ENCODE measurements around the gene LMTK2.
"Not testable (repeated sequence)": the region's sequence is repeated elsewhere in the genome, so short reads cannot be mapped to it uniquely, and the experiment has no call there.

Gene LMTK2

DNA sequence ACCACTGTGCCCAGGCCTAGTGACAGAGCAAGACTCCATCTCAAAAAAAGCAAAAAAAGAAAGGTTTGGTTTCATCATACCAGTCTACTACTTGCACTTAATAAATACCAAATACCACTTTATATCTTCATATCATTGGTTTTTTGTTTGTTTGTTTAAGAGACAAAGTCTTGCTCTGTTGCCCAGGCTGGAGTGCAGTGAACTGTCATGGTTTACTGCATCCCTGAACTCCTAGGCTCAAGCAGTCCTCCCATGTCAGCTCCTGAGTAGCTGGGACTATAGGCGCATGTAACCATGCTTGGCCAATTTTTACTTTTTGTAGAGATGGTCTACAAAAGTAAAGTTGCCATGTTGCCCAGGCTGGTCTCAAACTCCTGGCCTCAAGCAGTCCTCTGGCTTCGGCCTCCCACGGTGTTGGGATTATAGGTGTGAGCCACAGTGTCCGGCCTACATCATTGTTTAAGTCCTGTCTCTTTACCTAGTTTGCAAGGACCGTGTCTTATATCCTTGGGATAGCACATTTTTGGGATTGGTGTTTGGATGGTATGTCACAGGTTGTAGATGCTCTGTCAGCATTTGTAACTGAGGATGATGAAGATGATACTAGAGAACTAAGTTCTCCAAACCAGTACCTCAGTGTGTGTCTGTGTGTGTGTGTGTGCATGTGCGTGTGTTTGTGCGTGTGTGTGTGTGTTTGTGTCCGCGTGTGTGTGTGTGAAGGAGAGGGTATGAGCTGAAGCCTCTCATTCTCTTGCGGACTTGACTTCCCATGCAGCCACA lies 9.3 kb downstream of the LMTK2 start:
- no peak overlapping the region for H3K4me3 ChIP-seq (ENCODE audit: low read depth, low read length)
- TF ChIP-seq, protein P1, sequence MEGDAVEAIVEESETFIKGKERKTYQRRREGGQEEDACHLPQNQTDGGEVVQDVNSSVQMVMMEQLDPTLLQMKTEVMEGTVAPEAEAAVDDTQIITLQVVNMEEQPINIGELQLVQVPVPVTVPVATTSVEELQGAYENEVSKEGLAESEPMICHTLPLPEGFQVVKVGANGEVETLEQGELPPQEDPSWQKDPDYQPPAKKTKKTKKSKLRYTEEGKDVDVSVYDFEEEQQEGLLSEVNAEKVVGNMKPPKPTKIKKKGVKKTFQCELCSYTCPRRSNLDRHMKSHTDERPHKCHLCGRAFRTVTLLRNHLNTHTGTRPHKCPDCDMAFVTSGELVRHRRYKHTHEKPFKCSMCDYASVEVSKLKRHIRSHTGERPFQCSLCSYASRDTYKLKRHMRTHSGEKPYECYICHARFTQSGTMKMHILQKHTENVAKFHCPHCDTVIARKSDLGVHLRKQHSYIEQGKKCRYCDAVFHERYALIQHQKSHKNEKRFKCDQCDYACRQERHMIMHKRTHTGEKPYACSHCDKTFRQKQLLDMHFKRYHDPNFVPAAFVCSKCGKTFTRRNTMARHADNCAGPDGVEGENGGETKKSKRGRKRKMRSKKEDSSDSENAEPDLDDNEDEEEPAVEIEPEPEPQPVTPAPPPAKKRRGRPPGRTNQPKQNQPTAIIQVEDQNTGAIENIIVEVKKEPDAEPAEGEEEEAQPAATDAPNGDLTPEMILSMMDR (IDR thresholded peaks at IDR 0.05; ENCODE audit: low read depth, low read length, missing control alignments): no peak
- no peak for DNase-seq (ENCODE audit: low read depth)

DNA sequence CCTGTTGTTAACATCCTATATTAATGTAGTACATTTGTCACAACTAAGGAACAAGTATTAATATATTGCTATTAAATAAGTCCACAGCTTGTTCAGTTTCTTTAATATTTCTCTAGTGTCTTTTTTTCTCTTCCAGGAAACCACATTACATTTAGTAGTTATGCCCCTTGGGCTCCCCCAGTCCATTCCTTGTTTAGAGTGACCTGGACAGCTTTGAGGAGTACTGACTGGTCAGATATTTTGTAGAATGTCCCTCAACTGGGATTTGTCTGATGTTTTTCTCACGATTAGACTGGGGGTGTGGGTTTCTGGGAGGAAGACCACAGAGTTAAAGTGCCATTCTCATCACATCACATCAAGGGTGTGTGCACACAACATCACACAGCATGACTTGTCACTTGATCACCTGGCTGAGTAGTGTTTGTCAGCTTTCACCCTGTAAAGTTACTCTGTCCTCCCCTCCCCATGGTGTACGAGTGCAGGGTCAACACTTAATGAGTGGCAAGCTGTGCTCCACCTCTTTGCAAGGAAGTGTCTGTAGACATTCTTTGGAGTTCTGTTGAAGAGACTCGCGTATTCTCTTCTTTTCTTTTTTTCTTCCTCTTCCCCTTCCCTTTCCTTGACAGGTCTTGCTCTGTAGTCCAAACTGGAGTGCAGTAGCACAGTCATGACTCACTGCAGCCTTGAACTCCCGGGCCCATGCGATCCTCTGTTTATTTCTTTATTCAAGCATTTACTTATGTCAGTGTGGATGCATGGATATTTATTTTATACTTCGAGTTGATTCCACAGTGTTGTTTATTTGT lies 10.2 kb downstream of the LMTK2 start:
- TF ChIP-seq, protein P1 (IDR thresholded peaks at IDR 0.05; ENCODE audit: low read depth, low read length, missing control alignments): no peak
- no peak overlapping the region for H3K4me3 ChIP-seq (ENCODE audit: low read depth, low read length)
- DNase-seq (ENCODE audit: low read depth): no peak

GRCh38 chr7:98119256-98119918 lies 12.7 kb downstream of the LMTK2 start:
- no peak for DNase-seq (ENCODE audit: low read depth)
- no peak overlapping the region for H3K4me3 ChIP-seq (ENCODE audit: low read depth, low read length)
- TF ChIP-seq, protein P1 (IDR thresholded peaks at IDR 0.05; ENCODE audit: low read depth, low read length, missing control alignments): no peak

DNA sequence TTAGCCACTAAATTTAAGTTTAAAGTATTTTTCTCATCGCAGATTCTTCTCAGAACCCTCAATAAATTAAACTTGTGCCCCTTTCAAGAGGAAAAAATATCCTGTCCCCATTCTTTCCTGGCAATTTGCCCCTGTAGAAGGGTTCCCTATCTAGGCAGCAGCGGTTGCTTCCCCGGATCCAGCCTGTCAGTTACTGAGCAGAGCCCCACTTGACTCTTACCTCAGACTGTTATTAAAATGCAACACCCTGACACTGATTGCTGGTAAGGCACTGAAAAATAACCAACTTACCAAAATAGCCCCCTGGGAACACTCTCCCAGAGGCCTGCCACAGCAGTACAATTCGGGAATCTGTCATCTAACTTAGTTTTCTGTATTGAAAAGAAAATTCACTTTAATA lies 13.9 kb downstream of the LMTK2 start:
- no peak for DNase-seq (ENCODE audit: low read depth)
- TF ChIP-seq, protein P1 (IDR thresholded peaks at IDR 0.05; ENCODE audit: low read depth, low read length, missing control alignments): no peak
- H3K4me3 ChIP-seq (ENCODE audit: low read depth, low read length): no peak overlapping the region

DNA sequence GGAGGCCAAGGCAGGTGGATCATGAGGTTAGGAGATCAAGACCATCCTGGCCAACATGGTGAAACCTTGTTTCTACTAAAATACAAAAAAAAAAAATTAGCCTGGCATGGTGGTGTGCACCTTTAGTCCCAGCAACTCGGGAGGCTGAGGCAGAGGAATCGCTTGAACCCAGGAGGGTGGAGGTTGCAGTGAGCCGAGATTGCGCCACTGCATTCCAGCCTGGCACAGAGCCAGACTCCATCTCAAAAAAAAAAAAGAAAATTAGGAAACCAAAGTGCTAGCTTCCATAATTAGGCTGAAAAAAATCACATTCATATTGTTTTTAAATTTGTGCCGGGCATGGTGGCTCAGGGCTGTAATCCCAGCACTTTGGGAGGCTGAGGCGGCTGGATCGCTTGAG lies 14.7 kb downstream of the LMTK2 start:
- H3K4me3 ChIP-seq (ENCODE audit: low read depth, low read length); DNase-seq (ENCODE audit: low read depth): not testable (repeated sequence)

- TF ChIP-seq, protein P1 (IDR thresholded peaks at IDR 0.05; ENCODE audit: low read depth, low read length, missing control alignments): no peak
Measured at GRCh38 chr7:98123365-98123696, 16.7 kb downstream of the LMTK2 start.

GRCh38 chr7:98125759-98126158 lies 19.1 kb downstream of the LMTK2 start:
- no peak for DNase-seq (ENCODE audit: low read depth)
- TF ChIP-seq, protein P1 (IDR thresholded peaks at IDR 0.05; ENCODE audit: low read depth, low read length, missing control alignments): no peak
- H3K4me3 ChIP-seq (ENCODE audit: low read depth, low read length): no peak overlapping the region

More at GRCh38 chr7:98123365-98123696, 16.7 kb downstream of the LMTK2 start:
- DNase-seq (ENCODE audit: low read depth): no peak
- no peak overlapping the region for H3K4me3 ChIP-seq (ENCODE audit: low read depth, low read length)
